Cardiac fibroblast (primary cell): Measurements from ENCODE around the gene GDA.

Experiments
- DNase-seq, 2 donors: peaks; one replicate each; pipeline versions ENCODE4 v3.0.0 to v3.0.0-alpha.2; 2010; ENCODE audit warnings: low read depth in 2 of 2
- H3K4me3 ChIP-seq, 2 donors: replicated peaks in 1 of 2; 1 replicate in 1 of 2; 2 replicates in 1 of 2; pipeline ENCODE4 v1.5.1; 2011; ENCODE audit warnings: low read depth in 2 of 2, low read length in 2 of 2, mild to moderate bottlenecking in 2 of 2, moderate library complexity in 1 of 2
- CTCF ChIP-seq: IDR thresholded peaks from one replicate; pipeline ENCODE4 v1.5.1; 2011; ENCODE audit warnings: low read depth, mild to moderate bottlenecking, low read length, inconsistent platforms

GDA gene

GRCh38 chr9:72149231-72149975 is at the start of gene GDA:
GDA (plus strand) TSS chr9:72149440; CDS start chr9:72149560, 120 bp downstream.
- DNase-seq, result peak in 1 of 2 donors; percentile 3
- H3K4me3 ChIP-seq, result no peak within 1 kb of the TSS
- TF ChIP-seq CTCF, result no peak

- no peak overlapping the region for H3K4me3 ChIP-seq
- DNase-seq, result no peak
- no peak for TF ChIP-seq CTCF
Measured at GRCh38 chr9:72102520-72102919, 46.7 kb upstream of the GDA start.

- TF ChIP-seq CTCF, result no peak
- no peak overlapping the region for H3K4me3 ChIP-seq
- DNase-seq, result no peak
Measured at GRCh38 chr9:72113056-72113455, 36.2 kb upstream of the GDA start.

- DNase-seq, result no peak
- no peak for TF ChIP-seq CTCF
- no peak overlapping the region for H3K4me3 ChIP-seq
Measured at GRCh38 chr9:72119853-72120252, 29.4 kb upstream of the GDA start.

GRCh38 chr9:72124947-72125346 is 24.3 kb upstream of the GDA start:
- no peak for TF ChIP-seq CTCF
- no peak for DNase-seq
- H3K4me3 ChIP-seq, result no peak overlapping the region

GRCh38 chr9:72127753-72128152 is 21.5 kb upstream of the GDA start:
- no peak for DNase-seq
- no peak for TF ChIP-seq CTCF
- no peak overlapping the region for H3K4me3 ChIP-seq

GRCh38 chr9:72128526-72128925 is 20.7 kb upstream of the GDA start:
- DNase-seq, result no peak
- TF ChIP-seq CTCF, result no peak
- no peak overlapping the region for H3K4me3 ChIP-seq
